DND-41 (cell line): Measurements from ENCODE around the gene OR2AT4.

ENCODE experiments used
- ATAC-seq: fragments of 200-7000 bp; cut with Tn5 transposase; 3 replicates; pipeline ENCODE4 v1.9.1; 2021; ENCODE audit warnings: low read depth; ENCODE audit not compliant: insufficient read depth
- DNase-seq: peaks from one replicate; pipeline ENCODE4 v3.0.0-alpha.2; 2020
- H2AFZ ChIP-seq: 2 replicates; pipeline ENCODE4 v1.6.0; 2012; ENCODE audit warnings: low read depth, low read length
- H3K27ac ChIP-seq: 2 replicates; pipeline ENCODE4 v1.5.1; 2012; ENCODE audit warnings: low read length, inconsistent platforms
- H3K27me3 ChIP-seq: fragments of 200-600 bp; sonication (generic); 2 replicates; pipeline ENCODE4 v1.6.0; 2012; ENCODE audit warnings: low read length, mild to moderate bottlenecking, inconsistent platforms; ENCODE audit not compliant: insufficient read depth, poor library complexity
- H3K36me3 ChIP-seq: 2 replicates; pipeline ENCODE4 v1.5.1; 2012; ENCODE audit warnings: low read length, inconsistent platforms; ENCODE audit not compliant: insufficient read depth
- H3K4me1 ChIP-seq: 2 replicates; pipeline ENCODE4 v1.5.1; 2012; ENCODE audit warnings: mild to moderate bottlenecking, low read length; ENCODE audit not compliant: insufficient read depth
- H3K4me2 ChIP-seq: 2 replicates; pipeline ENCODE4 v1.6.0; 2012; ENCODE audit warnings: mild to moderate bottlenecking, moderate library complexity, low read length, inconsistent platforms; ENCODE audit not compliant: insufficient read depth
- H3K4me3 ChIP-seq, 2 experiments: fragments of 200-600 bp in 1 of 2; shearing (Covaris generic) in 1 of 2; 2 replicates each; pipeline ENCODE4 v1.5.1; 2012 to 2016; ENCODE audit warnings: inconsistent platforms in 2 of 2, low read length in 2 of 2, mild to moderate bottlenecking in 2 of 2, low read depth in 1 of 2, moderate library complexity in 1 of 2
- H3K79me2 ChIP-seq: 2 replicates; pipeline ENCODE4 v1.6.0; 2012; ENCODE audit warnings: low read length, inconsistent platforms; ENCODE audit not compliant: insufficient read depth
- H3K9ac ChIP-seq: 2 replicates; pipeline ENCODE4 v1.6.0; 2012; ENCODE audit warnings: low read depth, mild to moderate bottlenecking, inconsistent platforms, low read length, moderate library complexity
- H3K9me3 ChIP-seq: 2 replicates; pipeline ENCODE4 v1.5.1; 2012; ENCODE audit warnings: low read length, moderate library complexity, mild to moderate bottlenecking, inconsistent platforms; ENCODE audit not compliant: insufficient read depth, severe bottlenecking
- H4K20me1 ChIP-seq: 2 replicates; pipeline ENCODE4 v1.6.0; 2012; ENCODE audit warnings: low read length; ENCODE audit not compliant: insufficient read depth
- CTCF ChIP-seq: IDR thresholded peaks from 2 replicates; pipeline ENCODE4 v1.5.1; 2012; ENCODE audit warnings: borderline replicate concordance, low read length, moderate library complexity, mild to moderate bottlenecking; ENCODE audit not compliant: poor library complexity, severe bottlenecking; ENCODE audit errors: extremely low read depth
- EZH2 ChIP-seq: IDR thresholded peaks from 3 replicates; pipeline ENCODE4 v1.6.1; 2012; ENCODE audit warnings: borderline replicate concordance, low read depth, mild to moderate bottlenecking, moderate library complexity, low read length, inconsistent platforms; ENCODE audit not compliant: severe bottlenecking

OR2AT4 gene

GRCh38 chr11:75035911-75036565 lies 60.6 kb downstream of the OR2AT4 start:
- no peaks in the 10 kb centered on the region for H3K9me3 ChIP-seq
- no peaks in the 10 kb centered on the region for H4K20me1 ChIP-seq
- no peak overlapping the region for H2AFZ ChIP-seq
- no peak overlapping the region for H3K4me2 ChIP-seq
- no peaks in the 10 kb centered on the region for H3K36me3 ChIP-seq
- no peaks in the 10 kb centered on the region for H3K4me1 ChIP-seq
- no peaks in the 10 kb centered on the region for H3K79me2 ChIP-seq
- H3K27ac ChIP-seq, result no peak overlapping the region
- no peak overlapping the region for H3K4me3 ChIP-seq
- ATAC-seq, result peak; percentile 44; the same call in 2 of the 3 replicates
- no peaks in the 10 kb centered on the region for H3K27me3 ChIP-seq
- peak; percentile 15 for DNase-seq
- TF ChIP-seq EZH2, result no peak
- TF ChIP-seq CTCF, result no peak
- H3K9ac ChIP-seq, result no peak overlapping the region

GRCh38 chr11:75035256-75035655 lies 61.4 kb downstream of the OR2AT4 start:
- ATAC-seq, result no peak
- Histone ChIP-seq H3K36me3 (no peaks in the 10 kb centered on the region), H4K20me1 (no peaks in the 10 kb centered on the region), H3K4me1 (no peaks in the 10 kb centered on the region), H3K4me2 (no peak overlapping the region), H3K9me3 (no peaks in the 10 kb centered on the region), H3K4me3 (no peak overlapping the region), H3K9ac (no peak overlapping the region), H3K27ac (no peak overlapping the region), H2AFZ (no peak overlapping the region), H3K79me2 (no peaks in the 10 kb centered on the region), H3K27me3 (no peaks in the 10 kb centered on the region)
- TF ChIP-seq EZH2, result no peak
- no peak for TF ChIP-seq CTCF
- no peak for DNase-seq

GRCh38 chr11:75033916-75034315 lies 62.8 kb downstream of the OR2AT4 start:
- no peaks in the 10 kb centered on the region for H3K36me3 ChIP-seq
- H3K9me3 ChIP-seq, result no peaks in the 10 kb centered on the region
- no peak overlapping the region for H3K27ac ChIP-seq
- no peak overlapping the region for H3K4me2 ChIP-seq
- no peaks in the 10 kb centered on the region for H3K4me1 ChIP-seq
- no peaks in the 10 kb centered on the region for H3K27me3 ChIP-seq
- no peak for DNase-seq
- no peak overlapping the region for H2AFZ ChIP-seq
- H3K79me2 ChIP-seq, result no peaks in the 10 kb centered on the region
- no peak overlapping the region for H3K4me3 ChIP-seq
- no peak overlapping the region for H3K9ac ChIP-seq
- ATAC-seq, result no peak
- no peaks in the 10 kb centered on the region for H4K20me1 ChIP-seq
- TF ChIP-seq EZH2 (no peak), CTCF (no peak)

- H2AFZ ChIP-seq, result no peak overlapping the region
- no peak for ATAC-seq
- H3K9ac ChIP-seq, result no peak overlapping the region
- H3K79me2 ChIP-seq, result no peaks in the 10 kb centered on the region
- H4K20me1 ChIP-seq, result no peaks in the 10 kb centered on the region
- DNase-seq, result no peak
- H3K9me3 ChIP-seq, result no peaks in the 10 kb centered on the region
- no peaks in the 10 kb centered on the region for H3K27me3 ChIP-seq
- H3K4me1 ChIP-seq, result no peaks in the 10 kb centered on the region
- no peak overlapping the region for H3K4me3 ChIP-seq
- no peak overlapping the region for H3K4me2 ChIP-seq
- no peak overlapping the region for H3K27ac ChIP-seq
- no peaks in the 10 kb centered on the region for H3K36me3 ChIP-seq
- no peak for TF ChIP-seq EZH2
- TF ChIP-seq CTCF, result no peak
These were observed 64.1 kb downstream of the OR2AT4 start for GRCh38 chr11:75032550-75032935.
